GM15510 (cell line): ENCODE results near the gene PIBF1.

Experiments
- POLR2A ChIP-seq: IDR thresholded peaks from 3 replicates; pipeline ENCODE4 v1.6.1; 2011; ENCODE audit warnings: borderline replicate concordance; ENCODE audit not compliant: insufficient read length; ENCODE audit errors: extremely low read depth

PIBF1 gene

GRCh38 chr13:72805676-72806346 lies 23.9 kb downstream of the PIBF1 start:
- no peak for TF ChIP-seq POLR2A

- TF ChIP-seq POLR2A = no peak
Observed at GRCh38 chr13:72808917-72809500, 27.1 kb downstream of the PIBF1 start.

GRCh38 chr13:72820156-72820897 lies 38.4 kb downstream of the PIBF1 start:
- TF ChIP-seq POLR2A = no peak

GRCh38 chr13:72820898-72821279 lies 39.0 kb downstream of the PIBF1 start:
- TF ChIP-seq POLR2A = no peak

GRCh38 chr13:72823081-72823480 lies 41.1 kb downstream of the PIBF1 start:
- no peak for TF ChIP-seq POLR2A

- TF ChIP-seq POLR2A = no peak
Observed at GRCh38 chr13:72823724-72824123, 41.8 kb downstream of the PIBF1 start.

- no peak for TF ChIP-seq POLR2A
Observed at GRCh38 chr13:72834601-72835000, 52.7 kb downstream of the PIBF1 start.

GRCh38 chr13:72839831-72840426 lies 58.0 kb downstream of the PIBF1 start:
- no peak for TF ChIP-seq POLR2A

- no peak for TF ChIP-seq POLR2A
Observed at GRCh38 chr13:72842991-72843390, 61.1 kb downstream of the PIBF1 start.

GRCh38 chr13:72849571-72849970 lies 67.6 kb downstream of the PIBF1 start:
- TF ChIP-seq POLR2A = no peak

- TF ChIP-seq POLR2A = no peak
Observed at GRCh38 chr13:72850959-72851677, 69.2 kb downstream of the PIBF1 start.

GRCh38 chr13:72851678-72852014 lies 69.7 kb downstream of the PIBF1 start:
- TF ChIP-seq POLR2A = no peak

- no peak for TF ChIP-seq POLR2A
Observed at GRCh38 chr13:72852207-72852606, 70.3 kb downstream of the PIBF1 start.

GRCh38 chr13:72853000-72853399 lies 71.1 kb downstream of the PIBF1 start:
- no peak for TF ChIP-seq POLR2A

- TF ChIP-seq POLR2A = no peak
Observed at GRCh38 chr13:72864142-72865011, 82.4 kb downstream of the PIBF1 start.

- TF ChIP-seq POLR2A = no peak
Observed at GRCh38 chr13:72868229-72868628, 86.3 kb downstream of the PIBF1 start.
